CD14-positive monocyte (primary cell): ENCODE results near the gene RNF212. TPM values are rescaled to one million over a fixed set of nuclear protein-coding genes. Genes with fewer than 3 reads are reported as not detected.

Experiments
- DNase-seq, 3 donors: peaks; one replicate each; pipeline ENCODE4 v3.0.0-alpha.2; 2011 to 2022
- H2AFZ ChIP-seq: 2 replicates; pipeline ENCODE4 v1.6.0; 2012; ENCODE audit warnings: mild to moderate bottlenecking, low read depth, low read length, inconsistent platforms; ENCODE audit not compliant: insufficient read depth, poor library complexity, severe bottlenecking
- H3K27ac ChIP-seq, 2 donors: 1 replicate in 1 of 2; 2 replicates in 1 of 2; pipeline ENCODE4 v1.5.1; 2012 to 2013; ENCODE audit warnings: low read length in 2 of 2, control low read depth in 1 of 2, inconsistent platforms in 1 of 2, low read depth in 1 of 2, mild to moderate bottlenecking in 1 of 2
- H3K27me3 ChIP-seq, 2 donors: one replicate each; pipeline versions ENCODE4 v1.6.0 to v1.6.1; 2011 to 2013; ENCODE audit warnings: low read length in 2 of 2; ENCODE audit not compliant: control insufficient read depth in 2 of 2, insufficient read depth in 2 of 2
- H3K36me3 ChIP-seq, 2 donors: replicated peaks in 1 of 2; 1 replicate in 1 of 2; 2 replicates in 1 of 2; pipeline versions ENCODE4 v1.5.1 to v1.6.1; 2012 to 2013; ENCODE audit warnings: low read length in 2 of 2, control low read depth in 1 of 2, inconsistent platforms in 1 of 2, mild to moderate bottlenecking in 1 of 2; ENCODE audit not compliant: insufficient read depth in 2 of 2, control insufficient read depth in 1 of 2
- H3K4me1 ChIP-seq, 2 donors: 1 replicate in 1 of 2; 2 replicates in 1 of 2; pipeline versions ENCODE4 v1.5.1 to v1.6.1; 2012 to 2013; ENCODE audit warnings: low read length in 2 of 2, control low read depth in 1 of 2, inconsistent platforms in 1 of 2, mild to moderate bottlenecking in 1 of 2, moderate library complexity in 1 of 2; ENCODE audit not compliant: insufficient read depth in 2 of 2, control insufficient read depth in 1 of 2
- H3K4me2 ChIP-seq: replicated peaks from 2 replicates; pipeline ENCODE3; 2012; ENCODE audit warnings: low read length, moderate library complexity, mild to moderate bottlenecking; ENCODE audit not compliant: poor library complexity, severe bottlenecking; ENCODE audit errors: extremely low read depth
- H3K4me3 ChIP-seq, 3 experiments: fragments of 200-600 bp in 1 of 3; sonication (generic) in 1 of 3; replicated peaks in 1 of 3; 1 replicate in 2 of 3; 2 replicates in 1 of 3; pipeline ENCODE4 v1.5.1; 2011 to 2013; ENCODE audit warnings: low read length in 3 of 3, mild to moderate bottlenecking in 3 of 3, control low read depth in 2 of 3, low read depth in 2 of 3, inconsistent platforms in 1 of 3, moderate library complexity in 1 of 3
- H3K79me2 ChIP-seq: 2 replicates; pipeline ENCODE4 v1.6.0; 2012; ENCODE audit warnings: mild to moderate bottlenecking, control low read depth, inconsistent platforms, low read length, moderate library complexity; ENCODE audit not compliant: insufficient read depth
- H3K9ac ChIP-seq: 2 replicates; pipeline ENCODE4 v1.6.0; 2017; ENCODE audit warnings: low read length, mild to moderate bottlenecking; ENCODE audit not compliant: insufficient read depth, poor library complexity, severe bottlenecking
- H3K9me3 ChIP-seq, 2 donors: replicated peaks in 1 of 2; 1 replicate in 1 of 2; 2 replicates in 1 of 2; pipeline versions ENCODE4 v1.5.1 to v1.6.1; 2012 to 2013; ENCODE audit warnings: low read length in 2 of 2, control low read depth in 1 of 2; ENCODE audit not compliant: control insufficient read depth in 1 of 2, insufficient read depth in 1 of 2
- H4K20me1 ChIP-seq: 2 replicates; pipeline ENCODE4 v1.6.0; 2012; ENCODE audit warnings: mild to moderate bottlenecking, low read length, control low read depth, moderate library complexity; ENCODE audit not compliant: insufficient read depth
- H3K27ac Mint-ChIP-seq, 7 donors: one replicate each; pipeline ENCODE4 v1.8.0; 2020; ENCODE audit warnings: mild to moderate bottlenecking in 7 of 7, mixed read lengths in 7 of 7, moderate library complexity in 6 of 7, inconsistent platforms in 2 of 7
- H3K27me3 Mint-ChIP-seq, 3 donors: one replicate each; pipeline ENCODE4 v1.8.0; 2021 to 2022; ENCODE audit warnings: low read depth in 3 of 3, mild to moderate bottlenecking in 3 of 3, mixed read lengths in 3 of 3, moderate library complexity in 3 of 3, inconsistent platforms in 1 of 3
- H3K36me3 Mint-ChIP-seq, 2 donors: one replicate each; pipeline ENCODE4 v1.8.0; 2020; ENCODE audit warnings: mixed read lengths in 2 of 2, inconsistent platforms in 1 of 2, mild to moderate bottlenecking in 1 of 2
- H3K4me1 Mint-ChIP-seq: one replicate; pipeline ENCODE4 v1.8.0; 2020; ENCODE audit warnings: mild to moderate bottlenecking, mixed read lengths
- H3K4me3 Mint-ChIP-seq, 2 donors: one replicate each; pipeline ENCODE4 v1.8.0; 2020; ENCODE audit warnings: mild to moderate bottlenecking in 2 of 2, mixed read lengths in 2 of 2, moderate library complexity in 1 of 2
- H3K9me3 Mint-ChIP-seq, 7 donors: one replicate each; pipeline ENCODE4 v1.8.0; 2020 to 2022; ENCODE audit warnings: mixed read lengths in 7 of 7, mild to moderate bottlenecking in 6 of 7, moderate library complexity in 6 of 7, inconsistent platforms in 2 of 7
- CTCF ChIP-seq: fragments of 200-600 bp; IDR thresholded peaks from one replicate; pipeline ENCODE4 v1.8.0; 2022; ENCODE audit warnings: antibody characterized with exemption, mild to moderate bottlenecking
- WGBS: methylation state at CpG from one replicate; pipeline ENCODE4 v1.1.5; 2013; ENCODE audit warnings: missing lambda C conversion rate; ENCODE audit not compliant: insufficient coverage; 5-methylcytosine and 5-hydroxymethylcytosine counted together
- intact Hi-C, 2 donors: fragments of 100-400 bp; cut with micrococcal nuclease; formaldehyde crosslinking; loops; one replicate each; pipeline versions ENCODE4 v1.15.0 to v1.15.1; 2023
- polyA plus RNA-seq, 3 donors: library from polyadenylated mRNA; depleted of rRNA in 1 of 3; unstranded in 2 of 3; stranded (reverse) in 1 of 3; fragments of 300-500 nt in 2 of 3; fragments of >200 nt in 1 of 3; fragmentation: Illumina TruSeq in 2 of 3; gene quantifications; 1 replicate in 2 of 3; 2 replicates in 1 of 3; pipeline ENCODE4 v1.2.3, GENCODE V29; 2012 to 2021
- small RNA-seq: library from RNA; depleted of rRNA; stranded (forward); fragments of <200 nt; gene quantifications from one replicate; pipeline ENCODE3, GENCODE V24; 2012; ENCODE audit warnings: low read depth; ENCODE audit not compliant: insufficient read length

The RNF212 gene
- polyA plus RNA-seq, 3 donors = 0.17 to 0.83 TPM; not detected in 1

GRCh38 chr4:1022051-1022738 lies 91.2 kb downstream of the RNF212 start:
- Histone ChIP-seq H3K4me2 (no peak overlapping the region), H3K4me1 (peaks cover 0 to 7% of the 10 kb centered on the region in 2 donors), H3K27ac (no peak overlapping the region), H3K27me3 (no peaks in the 10 kb centered on the region), H2AFZ (no peak overlapping the region), H3K9ac (no peak overlapping the region), H3K36me3 (no peaks in the 10 kb centered on the region), H4K20me1 (no peaks in the 10 kb centered on the region), H3K79me2 (no peaks in the 10 kb centered on the region), H3K9me3 (no peaks in the 10 kb centered on the region), H3K4me3 (no peak overlapping the region)
- intact Hi-C loops = no loop called here
- Mint-ChIP-seq H3K4me1 (peaks cover 5% of the 10 kb centered on the region), H3K27me3 (peaks cover 0 to 5% (median 2%) of the 10 kb centered on the region in 3 donors), H3K9me3 (peaks cover 0 to 6% (median 0%) of the 10 kb centered on the region in 7 donors), H3K4me3 (no peak overlapping the region), H3K36me3 (peaks cover 6 to 8% of the 10 kb centered on the region in 2 donors), H3K27ac (no peak overlapping the region)
- DNase-seq = no peak
- WGBS = 98% methylated on average over 40 of the region's 46 CpGs
- no peak for TF ChIP-seq CTCF

Small RNA genes within 50 kb of the gene (small RNA-seq; reads per million reads assigned to genes)
- not detected for gene RF00554

Other genes with a start within 250 kb of the RNF212 start
- 10 to 100 TPM; 40.3 to 88.7 (median 54.9) TPM for gene GAK, start 181.2 kb downstream of the RNF212 start, polyA plus RNA-seq
- gene TMEM175, start 181.1 kb downstream of the RNF212 start, polyA plus RNA-seq = 100 to 1,000 TPM in 1 of 3 donors, 10 to 100 TPM in 2; 18.9 to 216 (median 20.7) TPM
- 10 to 100 TPM in 1 of 3 donors, 1 to 10 TPM in 1, under 1 TPM in 1; 0.58 to 23.1 (median 2.4) TPM for gene DGKQ, start 140.0 kb downstream of the RNF212 start, polyA plus RNA-seq
- gene IDUA, start 126.5 kb downstream of the RNF212 start, polyA plus RNA-seq = 10 to 100 TPM in 1 of 3 donors, 1 to 10 TPM in 2; 6.4 to 64.4 (median 8.5) TPM
- gene SLC26A1, start 120.2 kb downstream of the RNF212 start, polyA plus RNA-seq = under 1 TPM; 0.16 to 0.37 (median 0.18) TPM
- 10 to 100 TPM in 1 of 3 donors, under 1 TPM in 2; 0.17 to 77.7 (median 0.28) TPM for gene FGFRL1, start 101.9 kb downstream of the RNF212 start, polyA plus RNA-seq
- 1 to 10 TPM in 1 of 3 donors, under 1 TPM in 2; 0.74 to 1.4 (median 0.90) TPM for gene SPON2, start 59.0 kb upstream of the RNF212 start, polyA plus RNA-seq
- gene CTBP1, start 135.6 kb upstream of the RNF212 start, polyA plus RNA-seq = 100 to 1,000 TPM in 1 of 3 donors, 10 to 100 TPM in 2; 21.3 to 226 (median 42.1) TPM
- gene MAEA, start 176.3 kb upstream of the RNF212 start, polyA plus RNA-seq = 10 to 100 TPM; 34.3 to 83.5 (median 37.7) TPM
- gene UVSSA, start 233.6 kb upstream of the RNF212 start, polyA plus RNA-seq = 10 to 100 TPM in 1 of 3 donors, 1 to 10 TPM in 2; 2.6 to 54.0 (median 4.8) TPM